Epithelial cell of proximal tubule (primary cell): ENCODE data around the gene HNF1A. TPM values are rescaled to one million over a fixed set of nuclear protein-coding genes. Genes with fewer than 3 reads are reported as not detected.
"Not testable (repeated sequence)": the region's sequence is repeated elsewhere in the genome, so short reads cannot be mapped to it uniquely, and the experiment has no call there.

ENCODE experiments used
- DNase-seq: peaks from one replicate; pipeline ENCODE4 v3.0.0-alpha.2; 2011; ENCODE audit warnings: low read depth
- H3K4me3 ChIP-seq: 2 replicates; pipeline ENCODE4 v1.5.1; 2011; ENCODE audit warnings: low read depth, mild to moderate bottlenecking, low read length
- CTCF ChIP-seq: conservative IDR thresholded peaks from 2 replicates; pipeline ENCODE4 v1.5.1; 2012; ENCODE audit warnings: low read depth, mild to moderate bottlenecking, low read length
- total RNA-seq: library from RNA; depleted of rRNA; stranded (reverse); fragments of >200 nt; gene quantifications from 2 replicates; pipeline ENCODE4 v1.2.3, GENCODE V29; 2015

HNF1A gene
- total RNA-seq, 1 donor from 2014 or later = 0.17 TPM

DNA sequence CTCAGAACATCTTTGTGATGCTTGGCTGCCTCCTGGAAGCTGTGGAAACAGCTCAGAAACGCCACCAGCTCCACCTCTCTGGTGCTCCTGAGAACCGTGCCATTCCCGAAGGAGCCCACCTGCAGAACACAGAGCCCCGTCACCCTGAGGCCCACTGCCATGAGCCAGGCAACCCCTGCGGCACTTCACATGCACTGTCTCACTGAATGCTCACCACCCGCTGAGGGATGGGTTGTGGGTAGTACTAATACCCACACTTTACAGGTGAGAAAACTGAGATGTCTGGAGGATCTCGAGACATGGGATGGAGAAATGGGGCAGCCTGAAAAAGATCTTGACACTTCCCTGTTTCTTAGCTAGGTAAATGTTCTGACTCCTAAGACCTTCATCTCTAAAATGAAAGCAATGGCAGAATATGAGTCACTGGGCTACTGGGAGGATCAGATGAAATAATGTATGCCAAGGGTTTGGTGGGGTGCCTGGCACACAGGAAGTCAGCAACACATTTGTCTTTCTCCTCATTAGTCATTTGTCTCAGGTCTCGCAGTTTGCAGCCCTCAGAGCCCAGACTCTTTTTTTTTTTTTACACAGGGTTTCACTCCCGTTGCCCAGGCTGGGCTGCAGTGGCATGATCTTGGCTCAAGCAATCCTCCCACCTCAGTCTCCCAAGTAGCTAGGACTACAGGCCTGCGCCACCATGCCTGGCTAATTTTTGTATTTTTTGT lies 55.4 kb downstream of the HNF1A start:
- no peak for TF ChIP-seq CTCF
- H3K4me3 ChIP-seq = no peak overlapping the region

GRCh38 chr12:121034616-121035305 lies 56.4 kb downstream of the HNF1A start:
- no peak for TF ChIP-seq CTCF
- no peak for DNase-seq
- H3K4me3 ChIP-seq = no peak overlapping the region

More for the DNA sequence above, 55.4 kb downstream of the HNF1A start:
- no peak for DNase-seq

- no peak overlapping the region for H3K4me3 ChIP-seq
- TF ChIP-seq CTCF = no peak
- DNase-seq = no peak
Observed at GRCh38 chr12:121036810-121037326, 58.5 kb downstream of the HNF1A start.

DNA sequence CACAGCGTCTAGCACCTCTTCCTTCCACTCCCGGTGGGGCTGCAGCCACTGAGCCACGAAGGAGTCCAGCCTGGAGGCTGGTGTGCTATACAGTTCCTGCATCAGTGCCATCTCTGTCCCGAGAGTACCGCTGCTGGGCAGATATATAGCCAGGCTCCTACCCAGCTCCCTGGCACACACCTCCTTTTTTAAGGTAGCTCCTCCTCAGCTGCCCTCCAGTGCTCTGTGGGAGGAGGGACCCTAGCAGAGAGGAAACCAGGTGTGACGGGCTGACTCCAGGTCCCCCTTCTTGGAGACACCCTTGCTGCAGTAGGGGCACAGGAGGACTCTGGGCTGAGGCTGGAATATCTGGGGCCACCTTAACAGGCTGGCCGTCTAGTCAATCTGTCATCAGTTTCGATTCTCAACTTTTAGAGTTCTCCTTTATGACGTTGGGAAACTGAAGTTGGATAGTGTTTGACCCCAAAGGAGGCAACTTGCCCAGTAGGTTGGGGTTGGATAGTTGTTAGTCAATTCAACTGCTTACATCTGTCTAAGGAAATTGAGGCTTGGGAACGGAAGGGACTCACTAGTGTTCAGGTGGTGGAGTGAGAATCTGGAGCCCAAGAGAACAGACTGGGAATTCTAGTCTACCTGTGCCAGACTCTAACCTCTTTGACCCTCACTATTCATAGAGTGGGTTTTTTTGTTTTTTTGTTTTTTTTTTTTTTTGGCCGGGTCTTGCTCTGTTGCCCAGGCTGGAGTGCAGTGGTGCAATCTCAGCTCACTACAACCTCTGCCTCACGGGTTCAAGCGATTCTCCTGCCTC lies 60.7 kb downstream of the HNF1A start, which contains the start of gene OASL:
OASL (minus strand) TSS at position 386 of the 808 bp plus-strand sequence; CDS start at position 111, 275 bp downstream.
- TF ChIP-seq CTCF = no peak
- no peak for DNase-seq
- H3K4me3 ChIP-seq = peak within 1 kb of the TSS; percentile 66

GRCh38 chr12:121043067-121043466 lies 64.7 kb downstream of the HNF1A start:
- TF ChIP-seq CTCF = no peak
- H3K4me3 ChIP-seq = no peak overlapping the region
- no peak for DNase-seq

GRCh38 chr12:121047400-121047799 lies 69.1 kb downstream of the HNF1A start:
- not testable (repeated sequence) for DNase-seq, H3K4me3 ChIP-seq

- no peak overlapping the region for H3K4me3 ChIP-seq
- DNase-seq = no peak
- TF ChIP-seq CTCF = no peak
Observed at GRCh38 chr12:121048442-121048841, 70.1 kb downstream of the HNF1A start.
